Measurements from ENCODE around the gene RCVRN.

Gene RCVRN

GRCh38 chr17:9862220-9862619, 42.9 kb downstream of the RCVRN start:
- in situ Hi-C loops (cut with HindIII; ENCODE audit: low sequenced_read_pairs), result no loop called here

- in situ Hi-C loops (cut with HindIII; ENCODE audit: low sequenced_read_pairs), result no loop called here
Measured at GRCh38 chr17:9860851-9861250, 44.2 kb downstream of the RCVRN start.

- in situ Hi-C loops (cut with HindIII; ENCODE audit: low sequenced_read_pairs), result no loop called here
Measured at GRCh38 chr17:9859781-9860180, 45.3 kb downstream of the RCVRN start.

GRCh38 chr17:9855036-9855435, 50.0 kb downstream of the RCVRN start:
- in situ Hi-C loops (cut with HindIII; ENCODE audit: low sequenced_read_pairs), result no loop called here

GRCh38 chr17:9854255-9854654, 50.8 kb downstream of the RCVRN start:
- in situ Hi-C loops (cut with HindIII; ENCODE audit: low sequenced_read_pairs), result no loop called here

GRCh38 chr17:9850151-9850550, 54.9 kb downstream of the RCVRN start:
- in situ Hi-C loops (cut with HindIII; ENCODE audit: low sequenced_read_pairs), result no loop called here
